ENCODE data around the gene DNAJB6.

DNAJB6 gene

DNA sequence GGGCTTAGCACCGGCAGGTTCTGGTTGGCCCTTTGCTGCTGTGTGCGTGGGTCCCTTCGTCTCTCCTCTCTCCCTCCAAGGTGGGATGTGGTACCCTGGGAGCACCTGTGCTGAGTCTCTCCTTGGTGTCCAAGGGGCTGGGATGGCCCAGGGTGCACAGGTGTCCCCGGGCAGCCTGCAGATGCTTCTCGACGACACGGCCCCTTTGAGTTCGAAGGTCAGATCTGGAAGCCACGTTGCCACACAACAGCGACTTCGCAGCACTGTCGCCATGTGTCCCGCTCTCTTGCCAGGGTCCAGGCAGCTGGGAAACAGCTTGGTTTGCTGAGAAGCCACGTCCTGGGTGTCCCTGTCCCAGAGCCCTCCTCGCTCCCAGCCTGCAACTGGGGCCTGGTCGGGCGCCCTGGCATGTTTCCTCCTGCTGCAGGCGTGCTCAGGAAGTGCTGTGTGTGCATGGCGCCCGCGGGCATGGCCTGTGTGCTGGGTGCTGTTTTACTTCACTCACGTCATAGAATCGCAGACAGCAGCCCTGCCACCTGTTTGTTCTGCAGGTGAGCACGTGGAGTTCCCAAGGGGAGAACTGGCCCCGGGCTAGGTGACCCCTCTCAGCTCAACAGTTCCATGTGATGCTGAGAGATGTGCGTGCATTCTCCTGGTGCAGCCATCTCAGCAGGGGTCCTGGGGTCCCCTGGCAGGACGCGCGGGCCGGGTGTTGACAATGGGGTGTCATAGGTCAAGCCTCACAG is 70.9 kb downstream of the DNAJB6 start:
- Histone ChIP-seq H3K27ac (ENCODE audit: low read depth, low read length) (no peak overlapping the region), H3K4me1 (ENCODE audit: control insufficient read depth in 5 of 5, insufficient read depth in 5 of 5, low read length in 5 of 5) (peaks cover 0 to 11% (median 5%) of the 10 kb centered on the region in 5 donors), H3K27me3 (ENCODE audit: control insufficient read depth in 5 of 5, insufficient read depth in 4 of 5, low read length in 5 of 5) (no peaks in the 10 kb centered on the region), H3K4me3 (ENCODE audit: low read depth in 1 of 5, low read length in 5 of 5) (no peak overlapping the region), H3K9ac (ENCODE audit: low read length in 5 of 5) (no peak overlapping the region), H3K36me3 (ENCODE audit: control insufficient read depth in 5 of 5, insufficient read depth in 5 of 5, low read length in 5 of 5) (peaks cover 0 to 80% (median 36%) of the 10 kb centered on the region in 5 donors), H3K9me3 (ENCODE audit: control insufficient read depth in 5 of 5, low read length in 5 of 5) (no peaks in the 10 kb centered on the region)

DNA sequence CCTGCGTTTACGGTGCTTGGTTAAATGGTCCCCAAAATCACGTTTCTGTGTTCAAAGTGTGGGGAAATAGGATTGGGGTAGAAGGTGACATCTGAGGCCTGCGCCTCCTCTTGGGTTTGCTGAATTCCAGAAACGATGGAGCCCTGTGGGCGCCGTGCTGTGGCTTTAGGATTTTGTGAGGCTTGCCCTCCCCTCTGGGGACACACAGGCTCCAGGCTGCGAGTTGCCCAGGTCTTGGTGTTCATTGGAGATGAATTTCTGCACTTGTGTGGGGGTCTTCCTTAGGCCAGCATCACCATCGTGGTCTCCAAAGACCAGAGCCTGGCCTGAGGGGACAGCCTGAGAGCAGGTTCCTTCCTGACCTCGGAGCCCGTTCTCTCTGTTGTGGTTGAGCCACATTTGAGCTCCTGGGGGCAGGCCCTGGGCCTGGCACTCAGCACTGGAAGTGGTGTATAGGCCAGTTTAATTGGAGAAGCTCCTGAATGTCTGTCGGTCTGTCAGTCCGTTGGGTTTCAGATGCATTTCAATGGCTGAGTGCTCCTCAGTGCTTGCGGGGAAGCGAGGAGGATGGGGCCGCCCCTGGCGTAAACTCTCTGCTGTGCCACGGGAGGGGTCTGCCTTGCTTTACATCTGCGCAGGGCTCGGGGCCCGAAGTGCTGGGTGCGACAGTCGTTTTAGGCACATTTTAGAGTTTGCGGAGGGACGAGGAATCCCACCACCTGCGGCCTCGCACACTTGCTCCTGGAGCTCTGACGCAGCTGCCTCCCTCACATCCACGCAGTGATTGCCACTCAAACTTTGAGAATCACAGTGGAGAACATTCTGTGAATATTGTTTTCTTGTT is 71.7 kb downstream of the DNAJB6 start:
- no peaks in the 10 kb centered on the region for H3K9me3 ChIP-seq (ENCODE audit: control insufficient read depth in 5 of 5, low read length in 5 of 5)
- H3K9ac ChIP-seq (ENCODE audit: low read length in 5 of 5): no peak overlapping the region
- H3K4me1 ChIP-seq (ENCODE audit: control insufficient read depth in 5 of 5, insufficient read depth in 5 of 5, low read length in 5 of 5): peaks cover 0 to 11% (median 5%) of the 10 kb centered on the region in 5 donors
- no peak overlapping the region for H3K4me3 ChIP-seq (ENCODE audit: low read depth in 1 of 5, low read length in 5 of 5)
- peaks cover 0 to 81% (median 40%) of the 10 kb centered on the region in 5 donors for H3K36me3 ChIP-seq (ENCODE audit: control insufficient read depth in 5 of 5, insufficient read depth in 5 of 5, low read length in 5 of 5)
- H3K27ac ChIP-seq (ENCODE audit: low read depth, low read length): no peak overlapping the region
- no peaks in the 10 kb centered on the region for H3K27me3 ChIP-seq (ENCODE audit: control insufficient read depth in 5 of 5, insufficient read depth in 4 of 5, low read length in 5 of 5)

GRCh38 chr7:157409149-157409752 is 72.4 kb downstream of the DNAJB6 start:
- Histone ChIP-seq H3K27ac (ENCODE audit: low read depth, low read length) (no peak overlapping the region), H3K36me3 (ENCODE audit: control insufficient read depth in 5 of 5, insufficient read depth in 5 of 5, low read length in 5 of 5) (peaks cover 0 to 79% (median 41%) of the 10 kb centered on the region in 5 donors), H3K4me1 (ENCODE audit: control insufficient read depth in 5 of 5, insufficient read depth in 5 of 5, low read length in 5 of 5) (peaks cover 0 to 11% (median 5%) of the 10 kb centered on the region in 5 donors), H3K4me3 (ENCODE audit: low read depth in 1 of 5, low read length in 5 of 5) (no peak overlapping the region), H3K9me3 (ENCODE audit: control insufficient read depth in 5 of 5, low read length in 5 of 5) (no peaks in the 10 kb centered on the region), H3K9ac (ENCODE audit: low read length in 5 of 5) (no peak overlapping the region), H3K27me3 (ENCODE audit: control insufficient read depth in 5 of 5, insufficient read depth in 4 of 5, low read length in 5 of 5) (no peaks in the 10 kb centered on the region)

GRCh38 chr7:157409753-157410727 is 73.2 kb downstream of the DNAJB6 start:
- Histone ChIP-seq H3K9ac (ENCODE audit: low read length in 5 of 5) (no peak overlapping the region), H3K36me3 (ENCODE audit: control insufficient read depth in 5 of 5, insufficient read depth in 5 of 5, low read length in 5 of 5) (peaks cover 0 to 85% (median 48%) of the 10 kb centered on the region in 5 donors), H3K9me3 (ENCODE audit: control insufficient read depth in 5 of 5, low read length in 5 of 5) (no peaks in the 10 kb centered on the region), H3K4me1 (ENCODE audit: control insufficient read depth in 5 of 5, insufficient read depth in 5 of 5, low read length in 5 of 5) (peaks cover 0 to 10% (median 5%) of the 10 kb centered on the region in 5 donors), H3K27me3 (ENCODE audit: control insufficient read depth in 5 of 5, insufficient read depth in 4 of 5, low read length in 5 of 5) (no peaks in the 10 kb centered on the region), H3K27ac (ENCODE audit: low read depth, low read length) (no peak overlapping the region), H3K4me3 (ENCODE audit: low read depth in 1 of 5, low read length in 5 of 5) (no peak overlapping the region)

- H3K9me3 ChIP-seq (ENCODE audit: control insufficient read depth in 5 of 5, low read length in 5 of 5): no peaks in the 10 kb centered on the region
- H3K27me3 ChIP-seq (ENCODE audit: control insufficient read depth in 5 of 5, insufficient read depth in 4 of 5, low read length in 5 of 5): no peaks in the 10 kb centered on the region
- H3K36me3 ChIP-seq (ENCODE audit: control insufficient read depth in 5 of 5, insufficient read depth in 5 of 5, low read length in 5 of 5): peaks cover 0 to 86% (median 54%) of the 10 kb centered on the region in 5 donors
- no peak overlapping the region for H3K4me3 ChIP-seq (ENCODE audit: low read depth in 1 of 5, low read length in 5 of 5)
- no peak overlapping the region for H3K9ac ChIP-seq (ENCODE audit: low read length in 5 of 5)
- peaks cover 0 to 2% (median 0%) of the 10 kb centered on the region in 5 donors for H3K4me1 ChIP-seq (ENCODE audit: control insufficient read depth in 5 of 5, insufficient read depth in 5 of 5, low read length in 5 of 5)
- H3K27ac ChIP-seq (ENCODE audit: low read depth, low read length): no peak overlapping the region
Measured at GRCh38 chr7:157410831-157411556, 74.2 kb downstream of the DNAJB6 start.

- Histone ChIP-seq H3K27me3 (ENCODE audit: control insufficient read depth in 5 of 5, insufficient read depth in 4 of 5, low read length in 5 of 5) (no peaks in the 10 kb centered on the region), H3K27ac (ENCODE audit: low read depth, low read length) (no peak overlapping the region), H3K4me3 (ENCODE audit: low read depth in 1 of 5, low read length in 5 of 5) (no peak overlapping the region), H3K36me3 (ENCODE audit: control insufficient read depth in 5 of 5, insufficient read depth in 5 of 5, low read length in 5 of 5) (peaks cover 0 to 88% (median 60%) of the 10 kb centered on the region in 5 donors), H3K9me3 (ENCODE audit: control insufficient read depth in 5 of 5, low read length in 5 of 5) (no peaks in the 10 kb centered on the region), H3K4me1 (ENCODE audit: control insufficient read depth in 5 of 5, insufficient read depth in 5 of 5, low read length in 5 of 5) (no peaks in the 10 kb centered on the region), H3K9ac (ENCODE audit: low read length in 5 of 5) (no peak overlapping the region)
Measured at GRCh38 chr7:157411580-157411979, 74.8 kb downstream of the DNAJB6 start.

DNA sequence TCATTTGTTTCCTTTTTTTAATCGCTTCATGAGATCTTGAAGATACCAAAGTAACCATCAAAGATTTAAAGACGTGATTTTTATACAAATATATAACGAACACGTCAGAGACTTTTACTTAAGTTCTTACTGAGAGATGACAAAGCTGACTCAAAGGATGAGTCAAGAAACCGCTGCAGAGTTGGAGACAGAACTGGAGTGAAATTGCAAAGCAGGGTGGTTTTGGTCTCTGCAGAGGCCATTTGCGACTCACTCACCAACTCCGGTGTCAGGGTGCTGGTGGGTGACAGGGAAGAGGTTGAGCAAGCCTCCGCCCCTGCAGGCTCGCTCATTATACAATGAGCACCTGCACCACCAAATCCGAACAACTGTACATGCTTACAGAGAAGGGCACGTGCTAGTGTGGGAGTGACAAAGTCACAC is 75.2 kb downstream of the DNAJB6 start:
- Histone ChIP-seq H3K27me3 (ENCODE audit: control insufficient read depth in 5 of 5, insufficient read depth in 4 of 5, low read length in 5 of 5) (no peaks in the 10 kb centered on the region), H3K36me3 (ENCODE audit: control insufficient read depth in 5 of 5, insufficient read depth in 5 of 5, low read length in 5 of 5) (peaks cover 0 to 89% (median 64%) of the 10 kb centered on the region in 5 donors)

GRCh38 chr7:157412491-157413180 is 75.8 kb downstream of the DNAJB6 start:
- no peaks in the 10 kb centered on the region for H3K27me3 ChIP-seq (ENCODE audit: control insufficient read depth in 5 of 5, insufficient read depth in 4 of 5, low read length in 5 of 5)
- H3K36me3 ChIP-seq (ENCODE audit: control insufficient read depth in 5 of 5, insufficient read depth in 5 of 5, low read length in 5 of 5): peaks cover 0 to 89% (median 66%) of the 10 kb centered on the region in 5 donors
- no peaks in the 10 kb centered on the region for H3K4me1 ChIP-seq (ENCODE audit: control insufficient read depth in 5 of 5, insufficient read depth in 5 of 5, low read length in 5 of 5)
- no peaks in the 10 kb centered on the region for H3K9me3 ChIP-seq (ENCODE audit: control insufficient read depth in 5 of 5, low read length in 5 of 5)
- H3K27ac ChIP-seq (ENCODE audit: low read depth, low read length): no peak overlapping the region
- H3K9ac ChIP-seq (ENCODE audit: low read length in 5 of 5): no peak overlapping the region
- H3K4me3 ChIP-seq (ENCODE audit: low read depth in 1 of 5, low read length in 5 of 5): no peak overlapping the region

More for the DNA sequence above, 75.2 kb downstream of the DNAJB6 start:
- Histone ChIP-seq H3K9ac (ENCODE audit: low read length in 5 of 5) (no peak overlapping the region), H3K4me3 (ENCODE audit: low read depth in 1 of 5, low read length in 5 of 5) (no peak overlapping the region), H3K9me3 (ENCODE audit: control insufficient read depth in 5 of 5, low read length in 5 of 5) (no peaks in the 10 kb centered on the region), H3K4me1 (ENCODE audit: control insufficient read depth in 5 of 5, insufficient read depth in 5 of 5, low read length in 5 of 5) (no peaks in the 10 kb centered on the region), H3K27ac (ENCODE audit: low read depth, low read length) (no peak overlapping the region)
